ENCODE data around the gene STMN3.

STMN3 gene

DNA sequence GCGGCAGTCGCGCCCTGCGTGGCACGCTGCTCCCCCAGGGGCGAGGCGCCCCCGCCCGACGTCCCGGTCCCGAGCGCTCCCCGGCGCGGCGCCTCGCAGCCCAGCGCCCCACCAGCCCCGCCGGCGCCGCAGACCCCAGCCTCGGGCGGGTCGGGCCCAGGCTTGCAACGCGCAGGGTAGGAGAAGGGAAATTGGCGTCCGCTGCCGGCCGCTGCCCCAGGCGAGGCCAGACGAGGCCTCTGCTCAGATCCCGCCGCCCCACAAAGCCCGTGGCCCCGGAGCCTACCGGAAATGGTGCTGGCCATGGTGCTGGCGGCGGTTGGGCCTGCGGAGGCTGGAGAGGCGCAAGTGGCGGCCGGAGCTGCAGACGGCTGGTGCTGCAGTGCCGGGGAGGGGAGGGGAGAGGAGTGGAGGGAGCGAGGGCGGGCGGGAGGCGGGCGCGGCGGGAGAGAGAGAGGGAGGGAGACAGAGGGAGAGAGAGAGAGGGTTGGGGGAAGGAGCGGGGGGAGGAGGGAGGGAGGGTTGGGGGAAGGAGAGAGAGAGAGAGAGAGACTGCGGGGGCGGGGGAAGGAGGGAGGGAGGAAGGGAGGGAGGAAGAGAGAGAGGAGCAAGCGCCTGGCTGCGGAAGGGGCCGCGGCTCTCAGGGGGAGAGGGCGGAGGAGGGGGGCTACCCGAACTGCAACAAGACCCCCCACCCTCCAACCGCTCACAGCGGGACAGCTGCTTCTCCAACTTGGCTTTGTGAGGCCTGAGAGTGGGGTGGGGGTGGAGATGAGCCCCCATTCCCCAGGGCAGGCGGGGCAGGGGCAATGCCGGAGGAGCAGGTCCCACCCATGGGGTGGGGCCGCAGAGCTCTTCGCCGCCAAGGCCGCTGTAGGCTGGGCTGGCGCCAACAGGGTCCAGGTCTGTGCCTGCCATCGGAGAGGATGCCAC is at the start of gene STMN3:
Gene STMN3, minus strand, starts transcription at position 384 of the 933 bp plus-strand sequence. Its CDS starts 79 bp downstream, at position 305.
- DNase-seq (ENCODE audit: low read depth): no peak

DNA sequence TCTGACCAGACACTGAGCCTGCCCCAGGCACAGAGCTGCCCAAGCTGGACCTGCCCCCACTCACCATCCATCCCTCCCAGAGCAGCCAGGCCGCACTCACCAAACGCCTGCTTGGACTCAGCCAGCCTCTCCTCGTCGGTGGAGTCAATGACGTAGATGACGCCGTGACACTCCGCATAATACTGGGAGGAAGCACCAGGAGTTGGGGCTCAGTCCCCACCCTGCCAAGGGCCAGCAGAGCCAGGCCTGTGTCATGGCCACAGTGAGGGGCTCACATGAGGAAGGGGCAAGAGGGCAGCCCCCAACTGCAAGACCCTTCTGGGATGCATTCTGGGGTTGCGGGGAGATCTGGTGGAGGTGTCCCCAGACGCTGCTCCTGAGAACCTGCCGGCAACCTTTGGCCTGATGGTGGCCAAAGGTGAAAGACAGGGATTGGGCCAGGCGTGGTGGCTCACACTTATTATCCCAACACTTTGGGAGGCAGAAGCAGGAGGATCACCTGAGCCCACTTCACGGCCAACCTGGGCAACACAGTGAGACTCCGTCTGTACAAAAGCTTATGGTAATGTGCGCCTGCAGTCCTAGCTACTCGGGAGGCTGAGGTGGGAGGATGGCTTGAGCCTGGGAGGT is 48.9 kb upstream of the STMN3 start:
- no peak for DNase-seq (ENCODE audit: low read depth)

DNA sequence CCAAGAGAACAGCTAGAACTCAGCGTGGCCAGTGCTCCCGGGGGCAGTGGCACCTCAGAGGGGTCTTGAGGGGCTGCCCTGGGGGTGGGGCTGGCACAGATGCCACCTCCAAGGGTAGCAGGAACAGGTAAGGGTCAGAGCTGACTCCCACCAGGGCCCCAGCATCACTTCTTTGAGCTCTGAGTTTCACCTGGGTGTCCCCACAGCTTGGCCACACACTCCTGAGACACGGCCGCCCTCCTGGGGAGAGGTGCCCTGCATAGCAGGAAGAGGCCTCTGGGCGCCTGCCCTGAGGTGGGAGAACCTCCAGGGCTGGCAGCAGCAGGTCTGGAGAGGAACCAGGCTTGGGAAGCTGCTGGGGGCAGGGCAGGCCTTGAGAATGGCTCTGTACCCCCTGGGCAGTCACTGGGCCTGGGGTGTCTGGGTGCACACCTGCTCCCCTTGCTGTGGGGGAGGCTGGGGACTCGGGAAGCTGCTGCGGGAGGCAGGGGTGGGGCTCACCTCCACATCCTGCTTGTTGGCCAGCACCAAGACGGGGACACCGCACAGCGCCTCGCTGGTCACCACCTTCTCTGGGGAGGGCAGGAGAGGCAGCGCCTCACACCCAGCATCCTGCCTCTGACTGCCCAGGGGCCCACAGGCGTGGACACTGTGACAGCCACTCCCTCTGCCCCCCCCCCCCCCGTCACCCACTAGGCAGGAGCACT is 48.3 kb upstream of the STMN3 start:
- DNase-seq (ENCODE audit: low read depth): no peak

DNA sequence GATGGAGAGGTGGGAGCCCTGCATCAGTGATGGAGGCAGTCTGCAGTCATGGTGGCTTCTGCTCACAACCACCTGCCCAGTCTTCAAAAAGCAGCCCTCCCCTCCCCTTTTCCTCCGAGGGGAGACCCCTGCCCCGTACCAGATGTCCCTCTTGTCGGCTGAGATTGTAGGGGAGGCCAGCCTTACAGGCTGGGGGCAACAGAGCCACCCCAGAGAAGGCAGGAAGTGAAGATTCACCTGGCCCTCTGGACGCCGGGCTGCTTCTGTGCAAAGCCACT is 47.8 kb upstream of the STMN3 start:
- DNase-seq (ENCODE audit: low read depth): no peak

DNA sequence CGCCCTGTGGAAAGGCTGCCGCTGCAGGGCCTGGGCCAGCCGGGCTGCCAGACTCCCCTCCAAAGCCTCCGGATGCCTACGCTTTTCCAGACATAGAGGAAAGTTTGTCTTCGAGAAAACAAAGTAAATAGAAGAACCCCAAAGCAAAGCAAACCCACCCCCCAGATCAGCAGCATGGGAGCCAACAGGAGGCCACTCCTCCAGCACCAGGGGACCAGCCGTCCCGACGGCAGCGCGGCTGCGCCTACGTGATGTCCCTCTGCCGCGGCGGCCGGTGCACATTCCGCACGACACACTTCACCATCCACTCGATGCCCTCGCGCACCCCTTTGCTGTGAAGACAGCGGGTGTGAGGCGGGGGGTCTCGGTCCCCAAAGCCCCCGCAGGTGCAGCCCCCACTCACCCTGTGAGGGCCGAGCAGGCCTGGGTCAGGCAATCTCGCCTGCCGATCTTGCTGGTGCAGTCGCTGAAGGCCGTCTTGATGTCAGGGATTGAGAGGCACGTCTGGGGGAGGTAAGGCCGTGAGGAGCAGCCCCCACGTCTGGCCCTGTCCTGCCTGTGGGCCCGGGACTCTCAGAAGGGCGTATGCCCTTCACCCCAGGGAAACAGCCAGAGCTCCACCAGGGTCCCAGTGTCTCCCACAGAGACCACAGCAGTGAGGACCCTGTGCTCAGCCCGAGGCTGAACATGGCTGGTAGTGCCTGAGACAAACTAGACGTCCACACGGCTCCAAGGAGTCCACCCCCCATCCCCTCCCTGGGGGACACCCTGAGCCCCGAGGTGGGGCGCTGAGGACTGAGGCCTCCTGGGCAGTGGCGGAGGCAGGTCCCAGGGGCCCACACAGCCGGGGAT is 47.2 kb upstream of the STMN3 start:
- no peak for DNase-seq (ENCODE audit: low read depth)

DNA sequence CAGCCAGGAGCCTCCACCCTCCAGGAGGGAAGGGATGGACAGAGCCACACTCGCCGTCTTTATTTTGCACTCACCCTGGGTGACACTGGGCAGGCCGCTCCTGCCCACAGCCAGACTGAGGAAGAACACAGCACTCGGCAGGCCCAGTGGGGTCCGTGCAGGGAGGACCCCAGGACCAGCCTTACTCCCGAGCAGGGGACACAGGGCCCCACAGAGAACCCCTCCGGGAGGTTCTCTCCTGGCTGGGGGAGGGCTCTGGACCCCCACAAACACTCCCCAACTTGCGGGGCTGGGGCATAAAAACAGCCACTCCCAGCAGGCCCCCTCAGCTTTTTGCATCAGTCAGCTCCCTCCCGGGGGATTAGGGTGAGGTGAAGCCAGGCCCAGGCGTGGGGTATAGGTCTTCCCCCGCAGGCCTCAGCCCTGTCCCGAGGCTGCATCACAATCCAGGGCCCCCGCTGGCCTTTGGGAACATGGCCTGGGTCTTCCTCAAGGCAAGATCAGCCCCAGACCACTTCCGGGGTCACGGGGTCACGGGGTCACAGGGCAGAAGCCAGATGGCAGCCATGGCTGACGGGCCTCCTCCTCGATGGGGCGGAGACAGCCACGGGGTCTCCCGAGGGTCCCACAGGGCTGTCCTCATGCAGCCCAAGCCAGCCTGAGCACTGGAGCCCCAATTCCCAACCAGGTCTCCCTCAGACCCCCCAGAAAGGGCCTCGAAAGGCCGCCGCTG is 46.4 kb upstream of the STMN3 start:
- DNase-seq (ENCODE audit: low read depth): no peak

DNA sequence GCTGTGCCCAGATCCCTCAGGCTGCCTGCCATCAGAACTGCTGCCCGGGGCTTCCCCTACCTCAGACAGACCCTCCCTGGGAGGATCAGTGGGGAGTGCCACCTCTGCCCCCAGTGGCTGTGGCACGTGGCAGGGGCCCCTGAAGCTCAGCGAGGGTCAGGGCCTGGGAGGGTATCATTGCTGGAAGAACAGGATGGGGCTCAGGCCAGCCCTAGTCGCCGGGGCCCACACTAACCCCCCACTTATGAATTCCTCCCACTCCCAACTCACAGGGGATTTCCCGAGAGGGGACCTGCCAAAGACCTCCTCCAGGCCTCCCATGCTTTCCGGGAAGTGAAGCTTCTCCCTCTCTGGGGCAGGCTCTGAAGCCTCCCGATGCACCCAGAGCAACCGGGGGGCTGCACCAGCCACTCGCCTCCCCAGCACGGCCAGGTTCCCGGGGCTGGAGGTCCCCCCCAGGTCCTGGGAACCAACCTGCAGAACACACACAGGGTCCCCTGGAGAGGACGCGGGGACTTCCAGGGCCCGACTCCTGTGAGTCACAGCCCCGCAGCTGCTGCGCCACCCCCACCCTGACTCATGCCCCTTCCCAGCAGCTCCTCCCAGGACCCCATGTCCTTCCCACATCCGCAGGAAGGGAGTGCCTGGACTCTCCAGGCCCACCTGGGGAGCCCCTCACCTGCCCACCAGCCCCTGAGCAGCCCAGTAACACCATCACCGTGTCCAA is 45.7 kb upstream of the STMN3 start:
- peak; percentile 45 for DNase-seq (ENCODE audit: low read depth)

DNA sequence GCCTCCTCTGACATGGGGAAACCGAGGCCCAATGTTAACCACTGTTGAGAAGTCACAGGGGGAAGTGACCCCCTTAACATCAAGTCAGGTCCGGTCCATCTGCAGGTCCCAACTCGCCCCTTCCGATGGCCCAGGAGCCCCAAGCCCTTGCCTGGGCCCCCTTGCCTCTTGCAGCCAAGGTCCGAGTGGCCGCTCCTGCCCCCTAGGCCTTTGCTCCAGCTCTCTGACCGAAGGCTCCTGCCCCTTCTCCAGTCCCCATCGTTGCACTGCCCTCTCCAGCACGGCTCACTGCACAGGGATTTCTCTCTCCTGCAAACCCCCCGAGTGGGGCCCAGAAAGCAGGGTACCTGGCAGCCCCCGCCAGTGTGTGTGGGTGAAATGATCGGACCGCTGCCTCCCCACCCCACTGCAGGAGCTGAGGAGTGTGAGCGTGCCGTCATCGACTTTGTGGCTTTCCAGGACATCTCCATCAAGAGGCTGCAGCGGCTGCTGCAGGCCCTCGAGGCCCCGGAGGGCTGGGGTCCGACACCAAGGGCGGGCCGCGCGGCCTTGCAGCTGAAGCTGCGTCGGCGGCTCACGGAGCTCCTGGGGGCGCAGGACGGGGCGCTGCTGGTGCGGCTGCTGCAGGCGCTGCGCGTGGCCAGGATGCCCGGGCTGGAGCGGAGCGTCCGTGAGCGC is 44.8 kb upstream of the STMN3 start:
- no peak for DNase-seq (ENCODE audit: low read depth)

DNA sequence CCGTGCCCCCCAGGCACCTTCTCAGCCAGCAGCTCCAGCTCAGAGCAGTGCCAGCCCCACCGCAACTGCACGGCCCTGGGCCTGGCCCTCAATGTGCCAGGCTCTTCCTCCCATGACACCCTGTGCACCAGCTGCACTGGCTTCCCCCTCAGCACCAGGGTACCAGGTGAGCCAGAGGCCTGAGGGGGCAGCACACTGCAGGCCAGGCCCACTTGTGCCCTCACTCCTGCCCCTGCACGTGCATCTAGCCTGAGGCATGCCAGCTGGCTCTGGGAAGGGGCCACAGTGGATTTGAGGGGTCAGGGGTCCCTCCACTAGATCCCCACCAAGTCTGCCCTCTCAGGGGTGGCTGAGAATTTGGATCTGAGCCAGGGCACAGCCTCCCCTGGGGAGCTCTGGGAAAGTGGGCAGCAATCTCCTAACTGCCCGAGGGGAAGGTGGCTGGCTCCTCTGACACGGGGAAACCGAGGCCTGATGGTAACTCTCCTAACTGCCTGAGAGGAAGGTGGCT is 44.2 kb upstream of the STMN3 start:
- DNase-seq (ENCODE audit: low read depth): no peak

DNA sequence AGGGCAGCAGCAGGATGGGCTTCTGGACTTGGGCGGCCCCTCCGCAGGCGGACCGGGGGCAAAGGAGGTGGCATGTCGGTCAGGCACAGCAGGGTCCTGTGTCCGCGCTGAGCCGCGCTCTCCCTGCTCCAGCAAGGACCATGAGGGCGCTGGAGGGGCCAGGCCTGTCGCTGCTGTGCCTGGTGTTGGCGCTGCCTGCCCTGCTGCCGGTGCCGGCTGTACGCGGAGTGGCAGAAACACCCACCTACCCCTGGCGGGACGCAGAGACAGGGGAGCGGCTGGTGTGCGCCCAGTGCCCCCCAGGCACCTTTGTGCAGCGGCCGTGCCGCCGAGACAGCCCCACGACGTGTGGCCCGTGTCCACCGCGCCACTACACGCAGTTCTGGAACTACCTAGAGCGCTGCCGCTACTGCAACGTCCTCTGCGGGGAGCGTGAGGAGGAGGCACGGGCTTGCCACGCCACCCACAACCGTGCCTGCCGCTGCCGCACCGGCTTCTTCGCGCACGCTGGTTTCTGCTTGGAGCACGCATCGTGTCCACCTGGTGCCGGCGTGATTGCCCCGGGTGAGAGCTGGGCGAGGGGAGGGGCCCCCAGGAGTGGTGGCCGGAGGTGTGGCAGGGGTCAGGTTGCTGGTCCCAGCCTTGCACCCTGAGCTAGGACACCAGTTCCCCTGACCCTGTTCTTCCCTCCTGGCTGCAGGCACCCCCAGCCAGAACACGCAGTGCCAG is 43.6 kb upstream of the STMN3 start, which contains the start of gene TNFRSF6B:
Gene TNFRSF6B, plus strand, starts transcription at position 25 of the 729 bp plus-strand sequence. Its CDS starts 116 bp downstream, at position 141.
- DNase-seq (ENCODE audit: low read depth): no peak

DNA sequence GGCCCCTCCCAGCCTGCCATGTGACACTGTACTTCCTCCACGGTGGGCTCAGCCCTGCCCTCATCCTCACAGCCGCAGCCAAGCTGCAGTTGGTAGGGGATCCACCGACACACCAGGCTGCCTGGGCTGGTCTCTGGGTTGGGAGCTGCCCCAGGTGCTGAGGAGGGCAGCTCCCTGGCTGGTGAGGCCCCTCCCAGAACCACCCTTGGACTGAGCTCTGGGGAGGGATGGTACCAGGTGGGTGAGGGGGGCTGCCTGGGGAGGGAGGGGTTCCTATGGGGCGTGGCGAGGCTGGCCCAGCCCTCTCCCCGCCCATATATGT is 43.0 kb upstream of the STMN3 start:
- no peak for DNase-seq (ENCODE audit: low read depth)

DNA sequence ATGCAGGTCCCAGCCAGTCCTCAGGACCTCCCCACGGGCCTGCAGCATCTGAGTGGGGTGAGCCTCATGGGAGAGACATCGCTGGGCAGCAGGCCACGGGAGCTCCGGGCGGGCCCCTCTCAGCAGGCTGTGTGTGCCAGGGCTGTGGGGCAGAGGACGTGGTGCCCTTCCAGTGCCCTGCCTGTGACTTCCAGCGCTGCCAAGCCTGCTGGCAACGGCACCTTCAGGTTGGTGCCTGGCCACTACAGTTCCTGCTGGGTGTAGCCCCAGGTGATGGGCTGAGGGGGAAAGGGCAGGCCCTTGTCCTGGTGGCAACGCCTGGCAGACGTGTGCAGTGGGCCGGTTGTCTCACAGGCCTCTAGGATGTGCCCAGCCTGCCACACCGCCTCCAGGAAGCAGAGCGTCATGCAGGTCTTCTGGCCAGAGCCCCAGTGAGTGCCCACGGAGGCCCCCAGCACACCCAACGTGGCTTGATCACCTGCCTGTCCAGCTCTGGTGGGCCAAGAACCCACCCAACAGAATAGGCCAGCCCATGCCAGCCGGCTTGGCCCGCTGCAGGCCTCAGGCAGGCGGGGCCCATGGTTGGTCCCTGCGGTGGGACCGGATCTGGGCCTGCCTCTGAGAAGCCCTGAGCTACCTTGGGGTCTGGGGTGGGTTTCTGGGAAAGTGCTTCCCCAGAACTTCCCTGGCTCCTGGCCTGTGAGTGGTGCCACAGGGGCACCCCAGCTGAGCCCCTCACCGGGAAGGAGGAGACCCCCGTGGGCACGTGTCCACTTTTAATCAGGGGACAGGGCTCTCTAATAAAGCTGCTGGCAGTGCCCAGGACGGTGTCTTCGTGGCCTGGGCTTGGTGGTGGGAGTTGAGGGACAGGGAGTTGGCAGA is 42.4 kb upstream of the STMN3 start:
- DNase-seq (ENCODE audit: low read depth): no peak

DNA sequence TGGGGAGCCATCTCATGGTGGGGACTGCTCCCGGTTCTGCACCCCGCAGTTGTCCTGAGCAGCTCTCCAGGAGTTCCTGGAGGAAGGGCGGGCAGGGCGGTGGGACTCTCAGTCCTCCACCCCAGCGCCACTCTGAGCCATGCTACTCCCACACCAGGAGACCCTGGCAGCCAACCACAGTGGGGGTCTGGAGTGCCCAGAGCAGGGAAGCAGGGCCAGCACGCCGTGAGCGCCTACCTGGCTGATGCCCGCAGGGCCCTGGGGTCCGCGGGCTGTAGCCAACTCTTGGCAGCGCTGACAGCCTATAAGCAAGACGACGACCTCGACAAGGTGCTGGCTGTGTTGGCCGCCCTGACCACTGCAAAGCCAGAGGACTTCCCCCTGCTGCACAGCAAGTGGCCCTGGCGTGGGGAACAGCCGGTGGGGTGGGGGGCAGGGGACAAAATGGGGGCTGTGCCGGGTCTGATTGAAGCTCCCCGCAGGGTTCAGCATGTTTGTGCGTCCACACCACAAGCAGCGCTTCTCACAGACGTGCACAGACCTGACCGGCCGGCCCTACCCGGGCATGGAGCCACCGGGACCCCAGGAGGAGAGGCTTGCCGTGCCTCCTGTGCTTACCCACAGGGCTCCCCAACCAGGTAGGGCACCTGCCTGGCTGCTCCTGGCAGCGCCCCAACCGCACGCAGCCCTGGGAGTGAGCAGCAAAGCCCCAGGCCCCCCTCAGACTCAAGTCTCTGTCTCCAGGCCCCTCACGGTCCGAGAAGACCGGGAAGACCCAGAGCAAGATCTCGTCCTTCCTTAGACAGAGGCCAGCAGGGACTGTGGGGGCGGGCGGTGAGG is 41.6 kb upstream of the STMN3 start:
- no peak for DNase-seq (ENCODE audit: low read depth)

DNA sequence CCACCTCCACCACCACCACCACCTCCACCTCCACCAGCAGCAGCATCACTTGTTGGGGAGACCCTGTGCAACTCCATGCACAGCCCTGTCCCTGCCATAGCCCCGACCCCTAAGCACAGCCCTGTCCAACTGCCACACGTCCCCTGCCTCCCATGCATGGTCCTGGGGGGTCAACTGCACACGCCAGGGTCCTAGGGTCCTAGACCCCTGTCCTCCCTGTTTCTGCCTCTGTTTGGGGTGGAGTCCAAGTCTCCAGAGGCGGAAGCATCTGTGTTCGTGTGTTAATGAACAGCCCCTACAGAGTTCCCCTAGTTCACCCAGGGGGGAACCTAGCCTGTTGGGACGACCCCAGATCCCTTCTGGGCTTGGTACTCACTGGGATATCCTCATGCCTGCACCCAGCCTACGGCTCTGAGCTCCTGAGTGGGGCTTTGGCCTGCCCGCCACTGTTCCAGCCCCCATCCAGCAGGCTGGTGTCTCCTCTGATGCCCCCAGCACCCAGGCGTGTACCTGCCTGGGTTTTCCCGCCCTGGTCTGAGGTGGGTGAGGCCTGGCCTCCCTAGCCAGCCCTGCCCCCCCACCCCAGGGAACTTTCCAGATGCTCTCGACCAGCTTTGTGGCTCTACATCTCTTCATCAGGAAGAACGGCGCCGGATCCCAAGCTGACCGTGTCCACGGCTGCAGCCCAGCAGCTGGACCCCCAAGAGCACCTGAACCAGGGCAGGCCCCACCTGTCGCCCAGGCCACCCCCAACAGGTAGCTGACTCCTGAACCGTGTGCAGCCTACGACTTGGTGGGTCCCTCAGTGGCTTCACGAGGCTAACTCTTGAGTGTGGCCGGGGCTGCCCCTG is 40.7 kb upstream of the STMN3 start:
- DNase-seq (ENCODE audit: low read depth): no peak

DNA sequence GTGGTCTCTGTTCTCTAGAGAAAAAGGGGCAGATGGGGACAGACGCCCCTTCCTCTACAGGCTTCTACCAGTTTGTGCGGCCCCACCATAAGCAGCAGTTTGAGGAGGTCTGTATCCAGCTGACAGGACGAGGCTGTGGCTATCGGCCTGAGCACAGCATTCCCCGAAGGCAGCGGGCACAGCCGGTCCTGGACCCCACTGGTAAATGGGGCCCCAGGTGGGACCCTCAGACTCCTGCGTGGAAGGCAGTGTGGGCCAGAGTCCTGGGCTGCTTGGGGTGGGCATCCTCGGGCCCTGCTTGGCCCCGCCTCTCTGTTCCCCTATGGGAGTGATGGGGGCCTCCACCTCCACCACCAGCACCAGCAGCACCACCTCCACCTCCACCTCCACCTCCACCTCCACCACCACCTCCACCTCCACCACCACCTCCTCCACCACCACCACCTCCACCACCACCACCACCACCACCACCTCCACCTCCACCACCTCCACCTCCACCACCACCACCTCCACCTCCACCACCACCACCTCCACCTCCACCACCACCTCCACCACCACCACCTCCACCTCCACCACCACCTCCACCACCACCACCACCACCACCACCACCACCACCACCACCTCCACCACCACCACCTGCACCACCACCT is 40.0 kb upstream of the STMN3 start:
- DNase-seq (ENCODE audit: low read depth): no peak
